ENCODE results near the gene MOB4.

DNA sequence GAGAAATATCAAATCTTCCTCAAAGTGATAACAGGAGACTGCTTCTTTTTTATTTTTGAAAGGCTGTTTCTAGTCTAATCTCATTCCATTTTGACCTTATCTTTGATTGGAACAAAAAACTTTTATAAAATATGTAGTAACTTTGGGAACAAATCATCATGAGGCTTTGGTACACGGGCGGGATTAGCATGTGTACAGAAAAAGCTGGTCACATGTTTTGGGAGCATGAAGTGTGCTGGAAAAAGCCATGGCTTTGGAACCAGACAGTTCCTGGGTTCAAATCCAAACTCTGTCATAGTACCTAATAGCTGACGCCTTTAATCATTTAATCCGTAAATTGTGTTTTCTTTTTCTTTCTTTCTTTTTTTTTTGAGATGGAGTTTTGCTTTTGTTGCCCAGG, 81.3 kb downstream of the MOB4 start:
- TF ChIP-seq POLR2A (IDR thresholded peaks at IDR 0.05; ENCODE audit: low read depth, low read length) (no peak), POLR2AphosphoS5 (IDR thresholded peaks at IDR 0.05; ENCODE audit: low read depth, low read length) (no peak), TAF1 (IDR thresholded peaks at IDR 0.05; ENCODE audit: low read depth, low read length) (no peak), POU2F2 (IDR thresholded peaks at IDR 0.05; ENCODE audit: low read depth, low read length) (no peak), PAX5 (IDR thresholded peaks at IDR 0.05; ENCODE audit: insufficient read depth, low read length, severe bottlenecking) (no peak)
